A549 (cell line): ENCODE measurements around the gene MAP2K7. TPM values are rescaled to one million over a fixed set of nuclear protein-coding genes. Genes with fewer than 3 reads are reported as not detected.

Source experiments
- ATAC-seq, 2 experiments: fragments of 200-7000 bp in 1 of 2; fragments of >200 bp in 1 of 2; cut with Nextera tagmentation in 1 of 2; cut with Tn5 transposase in 1 of 2; 3 replicates each; pipeline versions ENCODE4 v1.8.0 to v1.9.1; 2018 to 2020; ENCODE audit warnings: mild to moderate bottlenecking in 1 of 2, moderate library complexity in 1 of 2
- CTCF ChIA-PET: fragments of 300-600 bp; sonication (Branson Sonifier 250); formaldehyde crosslinking; extraction: SDS; loops from one replicate; lab custom pipeline; 2021; ENCODE audit warnings: antibody characterized with exemption, inconsistent platforms; lab: Yijun Ruan, JAX
- POLR2A ChIA-PET: fragments of 350-600 bp; formaldehyde crosslinking; extraction: SDS; loops from one replicate; lab custom pipeline; 2021; ENCODE audit warnings: antibody characterized with exemption, inconsistent platforms; lab: Yijun Ruan, JAX
- DNase-seq, 2 experiments: peaks; one replicate each; pipeline versions ENCODE4 v3.0.0 to v3.0.0-alpha.2; 2011 to 2016; ENCODE audit warnings: low read depth in 1 of 2, low spot score in 1 of 2
- FAIRE-seq: peaks from 2 replicates; lab custom pipeline; 2011; peaks lifted over from hg19 to GRCh38; lab: Jason Lieb, UNC
- H3K27ac ChIP-seq, 2 experiments: fragments of >200 bp; sonication (Bioruptor Twin); formaldehyde crosslinking; 3 replicates each; pipeline ENCODE4 v1.5.1; 2016 to 2017
- H3K4me1 ChIP-seq: fragments of >200 bp; sonication (Bioruptor Twin); formaldehyde crosslinking; 3 replicates; pipeline ENCODE4 v1.6.1; 2016
- H3K4me2 ChIP-seq: fragments of >200 bp; sonication (Bioruptor Twin); formaldehyde crosslinking; 3 replicates; pipeline ENCODE4 v1.6.1; 2016
- H3K4me3 ChIP-seq: fragments of >200 bp; sonication (Bioruptor Twin); formaldehyde crosslinking; 3 replicates; pipeline ENCODE4 v1.5.1; 2016
- H3K9me3 ChIP-seq: fragments of >200 bp; sonication (Bioruptor Twin); formaldehyde crosslinking; 3 replicates; pipeline ENCODE4 v1.6.1; 2016
- CBX2 ChIP-seq: fragments of 200-600 bp; sonication (generic); IDR thresholded peaks from 2 replicates; pipeline ENCODE4 v1.6.1; 2016; ENCODE audit warnings: low read depth, mild to moderate bottlenecking, borderline replicate concordance
- CBX8 ChIP-seq: fragments of 200-600 bp; sonication (generic); IDR thresholded peaks from 2 replicates; pipeline ENCODE4 v1.6.1; 2016
- CEBPB ChIP-seq, 2 experiments: fragments of >200 bp in 1 of 2; sonication (Bioruptor Twin) in 1 of 2; formaldehyde crosslinking in 1 of 2; IDR thresholded peaks; 2 replicates each; pipeline ENCODE4 v1.6.1; 2012 to 2016
- EHF ChIP-seq: fragments of 250-450 bp; sonication (Bioruptor Pico); IDR thresholded peaks from 2 replicates; pipeline ENCODE4 v1.5.0; 2020; ENCODE audit warnings: mild to moderate bottlenecking
- EHMT2 ChIP-seq: fragments of 200-600 bp; sonication (generic); IDR thresholded peaks from 2 replicates; pipeline ENCODE4 v1.6.1; 2016; ENCODE audit warnings: antibody characterized with exemption, low read depth, mild to moderate bottlenecking, moderate library complexity
- EP300 ChIP-seq, 2 experiments: fragments of >200 bp; sonication (Bioruptor Twin); formaldehyde crosslinking; IDR thresholded peaks; 2 replicates in 1 of 2; 3 replicates in 1 of 2; pipeline ENCODE4 v1.6.1; 2016 to 2017
- FOXS1 ChIP-seq: fragments of 250-450 bp; sonication (Bioruptor Pico); IDR thresholded peaks from 2 replicates; pipeline ENCODE4 v1.5.0; 2020; ENCODE audit warnings: mild to moderate bottlenecking, moderate library complexity
- HEYL ChIP-seq: fragments of 250-450 bp; sonication (Bioruptor Pico); IDR thresholded peaks from 2 replicates; pipeline ENCODE4 v1.8.0; 2021; ENCODE audit warnings: mild to moderate bottlenecking, moderate library complexity
- HOXA7 ChIP-seq: fragments of 250-450 bp; sonication (Bioruptor Pico); IDR thresholded peaks from 2 replicates; pipeline ENCODE4 v1.5.0; 2020; ENCODE audit warnings: mild to moderate bottlenecking, moderate library complexity
- JUN ChIP-seq, 2 experiments: fragments of >200 bp; sonication (Bioruptor Twin); formaldehyde crosslinking; IDR thresholded peaks; 2 replicates in 1 of 2; 3 replicates in 1 of 2; pipeline ENCODE4 v1.6.1; 2016 to 2017
- KDM1A ChIP-seq: fragments of 200-600 bp; sonication (generic); IDR thresholded peaks from 2 replicates; pipeline ENCODE4 v1.6.1; 2016; ENCODE audit warnings: low read depth, mild to moderate bottlenecking
- MYC ChIP-seq: IDR thresholded peaks from 2 replicates; pipeline ENCODE4 v1.6.1; 2012; ENCODE audit warnings: mild to moderate bottlenecking, inconsistent platforms, low read length, improper control_type of control experiment, borderline replicate concordance
- NFE2L2 ChIP-seq: fragments of 150-350 bp; conservative IDR thresholded peaks from 2 replicates; pipeline ENCODE4 v1.6.1; 2014; ENCODE audit warnings: low read length
- PHF8 ChIP-seq: fragments of 200-600 bp; sonication (generic); IDR thresholded peaks from 2 replicates; pipeline ENCODE4 v1.6.1; 2016; ENCODE audit warnings: low read depth, mild to moderate bottlenecking, antibody characterized with exemption, moderate library complexity, borderline replicate concordance
- RCOR1 ChIP-seq: fragments of 150-350 bp; IDR thresholded peaks from 2 replicates; pipeline ENCODE4 v1.6.1; 2014; ENCODE audit warnings: antibody characterized with exemption, low read length, low read depth
- SREBF2 ChIP-seq: fragments of 450-650 bp; IDR thresholded peaks from 2 replicates; pipeline ENCODE4 v1.6.1; 2014; ENCODE audit warnings: mild to moderate bottlenecking, moderate library complexity
- ZFP36 ChIP-seq: fragments of 450-650 bp; IDR thresholded peaks from 2 replicates; pipeline ENCODE4 v1.6.1; 2014; ENCODE audit warnings: borderline replicate concordance; ENCODE audit not compliant: partially characterized antibody
- WGBS: methylation state at CpG from one replicate; pipeline ENCODE4 v1.1.6; 2017; ENCODE audit errors: missing lambda C conversion rate; 5-methylcytosine and 5-hydroxymethylcytosine counted together
- polyA plus RNA-seq, 4 experiments: library from polyadenylated mRNA; depleted of rRNA in 3 of 4; stranded (reverse); fragments of >200 nt; fragmentation: RNase III in 1 of 4; extraction: RNeasy Plus Mini Kit Qiagen cat#74134 plus additional on column Dnase treatment in 1 of 4; gene quantifications; 2 replicates in 3 of 4; 3 replicates in 1 of 4; pipeline ENCODE4 v1.2.3, GENCODE V29; 2011 to 2017
- TF ChIP-seq, protein P1 (sequence below): fragments of >200 bp; sonication (Bioruptor Twin); formaldehyde crosslinking; IDR thresholded peaks from 2 replicates; pipeline ENCODE4 v1.6.1; 2016
- TF ChIP-seq, protein P2 (sequence below): fragments of >200 bp; sonication (Bioruptor Twin); formaldehyde crosslinking; IDR thresholded peaks from 3 replicates; pipeline ENCODE4 v1.5.1; 2016
- TF ChIP-seq, protein P3 (sequence below): fragments of >200 bp; sonication (Bioruptor Twin); formaldehyde crosslinking; IDR thresholded peaks from 3 replicates; pipeline ENCODE4 v1.6.1; 2016
- TF ChIP-seq, protein P4 (sequence below): fragments of 250-450 bp; sonication (Bioruptor Pico); IDR thresholded peaks from 2 replicates; pipeline ENCODE4 v1.5.0; 2020; ENCODE audit warnings: low read depth, mild to moderate bottlenecking, moderate library complexity
- TF ChIP-seq, protein P5 (sequence below): fragments of 200-600 bp; sonication (generic); IDR thresholded peaks from 2 replicates; pipeline ENCODE4 v1.6.1; 2016; ENCODE audit warnings: antibody characterized with exemption, mild to moderate bottlenecking, moderate library complexity
- TF ChIP-seq, protein P6 (sequence below): fragments of 250-450 bp; sonication (Bioruptor Pico); IDR thresholded peaks from 2 replicates; pipeline ENCODE4 v1.5.0; 2021; ENCODE audit warnings: mild to moderate bottlenecking, moderate library complexity, borderline replicate concordance

The MAP2K7 gene
- polyA plus RNA-seq, 2 of the 4 experiments (the other 2 are of a cell fraction), result 5.5 to 19.4 TPM

DNA sequence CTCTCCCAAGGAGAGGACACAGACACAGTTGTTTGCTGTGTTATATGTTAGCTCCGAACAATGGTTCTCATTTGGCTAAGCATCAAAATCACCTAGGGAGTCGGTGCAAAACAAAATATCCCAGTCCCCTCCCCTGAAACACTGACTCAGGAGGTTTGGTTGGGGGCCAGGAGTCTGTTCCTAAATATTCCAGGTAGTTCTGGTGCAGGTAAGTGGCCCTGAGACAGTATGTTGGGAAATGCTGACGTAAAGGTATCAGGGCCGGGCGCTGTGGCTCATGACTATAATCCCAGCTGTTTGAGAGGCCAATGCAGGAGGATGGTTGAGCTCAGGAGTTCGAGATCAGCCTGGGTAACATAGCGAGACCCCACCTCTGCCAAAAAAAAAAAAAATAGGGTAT lies 2.3 kb upstream of the MAP2K7 start:
- TF ChIP-seq KDM1A, result no peak
- TF ChIP-seq RCOR1, result no peak
- no peak for TF ChIP-seq HOXA7 (CRISPR knock-in tag)
- TF ChIP-seq, protein P1, sequence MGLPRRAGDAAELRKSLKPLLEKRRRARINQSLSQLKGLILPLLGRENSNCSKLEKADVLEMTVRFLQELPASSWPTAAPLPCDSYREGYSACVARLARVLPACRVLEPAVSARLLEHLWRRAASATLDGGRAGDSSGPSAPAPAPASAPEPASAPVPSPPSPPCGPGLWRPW, result no peak
- TF ChIP-seq, protein P2, sequence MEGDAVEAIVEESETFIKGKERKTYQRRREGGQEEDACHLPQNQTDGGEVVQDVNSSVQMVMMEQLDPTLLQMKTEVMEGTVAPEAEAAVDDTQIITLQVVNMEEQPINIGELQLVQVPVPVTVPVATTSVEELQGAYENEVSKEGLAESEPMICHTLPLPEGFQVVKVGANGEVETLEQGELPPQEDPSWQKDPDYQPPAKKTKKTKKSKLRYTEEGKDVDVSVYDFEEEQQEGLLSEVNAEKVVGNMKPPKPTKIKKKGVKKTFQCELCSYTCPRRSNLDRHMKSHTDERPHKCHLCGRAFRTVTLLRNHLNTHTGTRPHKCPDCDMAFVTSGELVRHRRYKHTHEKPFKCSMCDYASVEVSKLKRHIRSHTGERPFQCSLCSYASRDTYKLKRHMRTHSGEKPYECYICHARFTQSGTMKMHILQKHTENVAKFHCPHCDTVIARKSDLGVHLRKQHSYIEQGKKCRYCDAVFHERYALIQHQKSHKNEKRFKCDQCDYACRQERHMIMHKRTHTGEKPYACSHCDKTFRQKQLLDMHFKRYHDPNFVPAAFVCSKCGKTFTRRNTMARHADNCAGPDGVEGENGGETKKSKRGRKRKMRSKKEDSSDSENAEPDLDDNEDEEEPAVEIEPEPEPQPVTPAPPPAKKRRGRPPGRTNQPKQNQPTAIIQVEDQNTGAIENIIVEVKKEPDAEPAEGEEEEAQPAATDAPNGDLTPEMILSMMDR, result no peak
- no peak for TF ChIP-seq MYC
- TF ChIP-seq, protein P3, sequence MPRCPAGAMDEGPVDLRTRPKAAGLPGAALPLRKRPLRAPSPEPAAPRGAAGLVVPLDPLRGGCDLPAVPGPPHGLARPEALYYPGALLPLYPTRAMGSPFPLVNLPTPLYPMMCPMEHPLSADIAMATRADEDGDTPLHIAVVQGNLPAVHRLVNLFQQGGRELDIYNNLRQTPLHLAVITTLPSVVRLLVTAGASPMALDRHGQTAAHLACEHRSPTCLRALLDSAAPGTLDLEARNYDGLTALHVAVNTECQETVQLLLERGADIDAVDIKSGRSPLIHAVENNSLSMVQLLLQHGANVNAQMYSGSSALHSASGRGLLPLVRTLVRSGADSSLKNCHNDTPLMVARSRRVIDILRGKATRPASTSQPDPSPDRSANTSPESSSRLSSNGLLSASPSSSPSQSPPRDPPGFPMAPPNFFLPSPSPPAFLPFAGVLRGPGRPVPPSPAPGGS, result no peak
- TF ChIP-seq, protein P4, sequence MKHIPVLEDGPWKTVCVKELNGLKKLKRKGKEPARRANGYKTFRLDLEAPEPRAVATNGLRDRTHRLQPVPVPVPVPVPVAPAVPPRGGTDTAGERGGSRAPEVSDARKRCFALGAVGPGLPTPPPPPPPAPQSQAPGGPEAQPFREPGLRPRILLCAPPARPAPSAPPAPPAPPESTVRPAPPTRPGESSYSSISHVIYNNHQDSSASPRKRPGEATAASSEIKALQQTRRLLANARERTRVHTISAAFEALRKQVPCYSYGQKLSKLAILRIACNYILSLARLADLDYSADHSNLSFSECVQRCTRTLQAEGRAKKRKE, result no peak
- TF ChIP-seq SREBF2, result no peak
- no peak for TF ChIP-seq CBX2
- no peak for TF ChIP-seq HEYL (CRISPR knock-in tag)
- Histone ChIP-seq H3K4me3 (no peak overlapping the region), H3K9me3 (no peaks in the 10 kb centered on the region), H3K4me2 (no peak overlapping the region), H3K4me1 (peaks cover 8% of the 10 kb centered on the region), H3K27ac (no peak overlapping the region)
- ChIA-PET POLR2A (interaction anchor here (1.8 kb wide), 1 partner anchor 8 kb away, joined by 4 read pairs; no protein-coding TSS in a partner anchor), CTCF (interaction anchor here (1.3 to 3.3 kb wide), 5 partner anchors 13 to 48 kb away, joined by 3 to 13 read pairs (median 9); partner anchors contain the start of gene LRRC8E)
- no peak for FAIRE-seq
- DNase-seq, result no peak
- 88% methylated on average over 7 of the region's 7 CpGs for WGBS
- no peak for ATAC-seq

DNA sequence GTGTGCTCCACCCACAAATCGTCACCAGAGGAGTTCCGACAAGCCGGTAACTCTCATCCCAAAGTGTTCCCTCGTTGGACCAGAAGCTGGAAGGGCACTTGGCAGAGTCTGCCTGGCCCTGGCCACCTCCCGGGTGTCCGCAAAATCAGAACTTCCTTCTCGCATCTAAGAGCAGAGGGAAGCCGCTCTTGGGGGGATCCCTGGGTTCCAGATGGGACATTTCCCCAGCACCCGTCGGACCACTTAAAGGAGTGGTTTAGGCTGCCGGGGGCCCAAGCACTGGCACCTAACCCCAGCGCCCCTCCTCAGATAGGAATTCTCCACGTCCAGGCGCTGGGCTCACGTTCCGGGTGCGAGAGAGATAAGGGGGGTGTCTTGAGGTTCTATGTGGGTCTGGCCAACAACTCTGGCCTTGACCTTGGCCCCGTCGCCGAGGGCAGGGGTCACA lies 857 bp upstream of the MAP2K7 start:
- POLR2A ChIA-PET, result interaction anchor here (0.6 to 2.5 kb wide), 9 partner anchors 9 to 380 kb away, joined by 3 to 17 read pairs (median 4); partner anchors contain the start of genes LRRC8E, MCOLN1, SNAPC2 and TGFBR3L
- CTCF ChIA-PET, result interaction anchor here (1.0 to 3.3 kb wide), 12 partner anchors 8 to 50 kb away, joined by 3 to 10 read pairs (median 4); partner anchors contain the start of gene LRRC8E
- Histone ChIP-seq H3K27ac (peak overlapping the region; percentile 90 to 97), H3K4me1 (peaks cover 8% of the 10 kb centered on the region), H3K4me2 (peak overlapping the region; percentile 77), H3K9me3 (no peaks in the 10 kb centered on the region), H3K4me3 (peak overlapping the region; percentile 59)
- peak in 1 of 2 experiments; percentile 6; a peak in 2 of 6 replicates for ATAC-seq
- WGBS, result 27% methylated on average over 8 of the region's 20 CpGs
- no peak for DNase-seq
- no peak for FAIRE-seq
- no peak for TF ChIP-seq EHMT2
- TF ChIP-seq FOXS1 (CRISPR knock-in tag), result no peak
- TF ChIP-seq EHF (CRISPR knock-in tag), result no peak
- no peak for TF ChIP-seq JUN (IDR thresholded peaks at IDR 0.05)
- TF ChIP-seq NFE2L2, result no peak
- no peak for TF ChIP-seq KDM1A
- TF ChIP-seq SREBF2, result no peak
- TF ChIP-seq, protein P1, result no peak
- TF ChIP-seq, protein P5, sequence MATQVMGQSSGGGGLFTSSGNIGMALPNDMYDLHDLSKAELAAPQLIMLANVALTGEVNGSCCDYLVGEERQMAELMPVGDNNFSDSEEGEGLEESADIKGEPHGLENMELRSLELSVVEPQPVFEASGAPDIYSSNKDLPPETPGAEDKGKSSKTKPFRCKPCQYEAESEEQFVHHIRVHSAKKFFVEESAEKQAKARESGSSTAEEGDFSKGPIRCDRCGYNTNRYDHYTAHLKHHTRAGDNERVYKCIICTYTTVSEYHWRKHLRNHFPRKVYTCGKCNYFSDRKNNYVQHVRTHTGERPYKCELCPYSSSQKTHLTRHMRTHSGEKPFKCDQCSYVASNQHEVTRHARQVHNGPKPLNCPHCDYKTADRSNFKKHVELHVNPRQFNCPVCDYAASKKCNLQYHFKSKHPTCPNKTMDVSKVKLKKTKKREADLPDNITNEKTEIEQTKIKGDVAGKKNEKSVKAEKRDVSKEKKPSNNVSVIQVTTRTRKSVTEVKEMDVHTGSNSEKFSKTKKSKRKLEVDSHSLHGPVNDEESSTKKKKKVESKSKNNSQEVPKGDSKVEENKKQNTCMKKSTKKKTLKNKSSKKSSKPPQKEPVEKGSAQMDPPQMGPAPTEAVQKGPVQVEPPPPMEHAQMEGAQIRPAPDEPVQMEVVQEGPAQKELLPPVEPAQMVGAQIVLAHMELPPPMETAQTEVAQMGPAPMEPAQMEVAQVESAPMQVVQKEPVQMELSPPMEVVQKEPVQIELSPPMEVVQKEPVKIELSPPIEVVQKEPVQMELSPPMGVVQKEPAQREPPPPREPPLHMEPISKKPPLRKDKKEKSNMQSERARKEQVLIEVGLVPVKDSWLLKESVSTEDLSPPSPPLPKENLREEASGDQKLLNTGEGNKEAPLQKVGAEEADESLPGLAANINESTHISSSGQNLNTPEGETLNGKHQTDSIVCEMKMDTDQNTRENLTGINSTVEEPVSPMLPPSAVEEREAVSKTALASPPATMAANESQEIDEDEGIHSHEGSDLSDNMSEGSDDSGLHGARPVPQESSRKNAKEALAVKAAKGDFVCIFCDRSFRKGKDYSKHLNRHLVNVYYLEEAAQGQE, result no peak
- TF ChIP-seq PHF8, result no peak
- TF ChIP-seq ZFP36, result no peak
- TF ChIP-seq, protein P6, sequence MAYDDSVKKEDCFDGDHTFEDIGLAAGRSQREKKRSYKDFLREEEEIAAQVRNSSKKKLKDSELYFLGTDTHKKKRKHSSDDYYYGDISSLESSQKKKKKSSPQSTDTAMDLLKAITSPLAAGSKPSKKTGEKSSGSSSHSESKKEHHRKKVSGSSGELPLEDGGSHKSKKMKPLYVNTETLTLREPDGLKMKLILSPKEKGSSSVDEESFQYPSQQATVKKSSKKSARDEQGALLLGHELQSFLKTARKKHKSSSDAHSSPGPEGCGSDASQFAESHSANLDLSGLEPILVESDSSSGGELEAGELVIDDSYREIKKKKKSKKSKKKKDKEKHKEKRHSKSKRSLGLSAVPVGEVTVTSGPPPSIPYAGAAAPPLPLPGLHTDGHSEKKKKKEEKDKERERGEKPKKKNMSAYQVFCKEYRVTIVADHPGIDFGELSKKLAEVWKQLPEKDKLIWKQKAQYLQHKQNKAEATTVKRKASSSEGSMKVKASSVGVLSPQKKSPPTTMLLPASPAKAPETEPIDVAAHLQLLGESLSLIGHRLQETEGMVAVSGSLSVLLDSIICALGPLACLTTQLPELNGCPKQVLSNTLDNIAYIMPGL (CRISPR knock-in tag), result no peak
- TF ChIP-seq CEBPB (IDR thresholded peaks at IDR 0.05), result no peak
- TF ChIP-seq, protein P2, result no peak
- TF ChIP-seq MYC, result no peak
- TF ChIP-seq EP300 (IDR thresholded peaks at IDR 0.05), result no peak
- no peak for TF ChIP-seq CBX8
